GM19397 (cell line): ENCODE measurements around the gene SPDEF.

Source experiments
- ATAC-seq: cut with Tn5 transposase; IDR thresholded peaks from one replicate; pipeline ENCODE4 v1.9.1; 2021; ENCODE audit warnings: mild to moderate bottlenecking, moderate library complexity; ENCODE audit not compliant: unreplicated experiment

Gene SPDEF

GRCh38 chr6:34583861-34584604 lies 27.9 kb upstream of the SPDEF start:
- ATAC-seq = no peak

DNA sequence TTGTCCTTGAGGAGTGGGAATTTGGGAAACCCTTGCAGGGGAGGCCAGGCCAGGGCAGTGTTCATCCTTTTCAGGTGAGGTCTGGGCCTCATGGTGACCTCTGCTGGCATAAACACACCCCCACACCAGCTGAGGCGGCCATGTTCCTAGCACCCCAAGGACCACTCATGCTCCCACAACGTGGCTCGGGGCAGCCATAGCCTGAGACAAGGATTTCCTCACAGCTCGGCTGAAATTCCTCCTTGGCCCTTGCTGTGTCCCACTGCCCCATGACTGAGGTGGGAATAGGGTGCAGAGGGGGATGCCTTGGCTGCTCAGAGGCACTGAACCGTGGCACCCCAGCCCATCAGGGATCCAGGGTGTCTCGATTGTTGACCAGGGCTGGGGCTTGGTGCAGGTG lies 27.3 kb upstream of the SPDEF start:
- no peak for ATAC-seq

- no peak for ATAC-seq
Observed at GRCh38 chr6:34581561-34581920, 25.4 kb upstream of the SPDEF start.

DNA sequence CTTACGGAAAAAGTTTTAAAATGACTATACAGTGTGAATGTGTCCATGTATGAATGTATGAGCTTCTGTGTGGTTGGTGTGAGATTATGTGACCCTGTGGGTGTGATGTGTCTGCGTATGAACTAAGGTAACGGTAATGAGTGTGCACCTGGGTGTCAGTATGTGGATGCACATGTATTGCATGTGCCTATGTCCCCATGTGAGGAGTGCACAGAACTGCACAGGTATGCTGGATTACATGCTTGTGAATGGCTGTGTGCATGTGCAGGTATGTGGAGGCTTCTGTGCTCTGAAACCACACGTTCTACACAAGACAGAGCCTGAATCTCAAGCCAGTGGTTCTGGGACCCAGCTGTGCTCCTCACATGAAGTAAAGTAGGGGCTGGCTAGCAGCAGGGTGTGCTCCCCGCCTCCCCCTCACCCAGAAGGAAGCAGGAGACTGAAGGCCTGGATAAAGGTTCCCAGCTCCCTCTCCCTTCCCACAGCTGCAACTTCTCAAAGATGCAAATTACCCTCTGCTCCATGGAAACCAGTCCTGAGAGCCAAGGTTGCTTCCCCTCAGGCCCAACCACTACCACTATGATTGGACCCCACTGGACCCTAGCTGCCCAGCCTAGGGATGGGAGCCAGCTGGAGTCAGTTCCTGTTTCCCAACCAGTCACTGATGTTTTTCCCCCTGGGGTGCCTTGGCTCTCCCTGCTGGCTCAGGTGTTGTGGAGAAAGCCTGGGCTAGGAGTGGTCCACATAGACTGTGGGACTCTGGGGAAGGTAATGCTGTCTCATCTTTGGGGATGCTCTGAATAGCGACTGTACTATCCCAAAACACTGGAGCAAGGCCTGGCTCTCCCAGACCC lies 24.8 kb upstream of the SPDEF start:
- ATAC-seq = no peak

GRCh38 chr6:34578445-34579262 lies 22.5 kb upstream of the SPDEF start:
- ATAC-seq = no peak

- no peak for ATAC-seq
Observed at GRCh38 chr6:34576286-34576955, 20.3 kb upstream of the SPDEF start.

DNA sequence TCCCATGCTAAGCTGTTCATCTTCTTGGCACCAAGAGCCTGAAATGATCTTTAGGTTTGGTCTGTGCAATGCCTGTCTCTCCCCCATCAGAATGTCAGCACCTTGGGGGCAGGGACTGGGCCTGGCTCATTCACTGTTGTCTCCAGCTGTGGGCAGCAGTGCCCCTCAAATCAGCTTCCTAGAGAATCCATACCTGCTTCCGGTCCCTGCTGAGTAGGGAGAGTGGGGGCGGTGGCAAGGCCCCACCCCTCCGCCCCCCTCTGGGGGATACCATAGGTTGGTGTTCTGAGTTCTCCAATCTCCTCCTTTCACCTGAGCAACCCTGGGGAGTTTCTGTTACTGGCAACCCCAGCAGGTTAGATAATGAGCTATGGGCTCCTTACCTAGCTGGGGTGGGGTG lies 19.2 kb upstream of the SPDEF start:
- no peak for ATAC-seq

DNA sequence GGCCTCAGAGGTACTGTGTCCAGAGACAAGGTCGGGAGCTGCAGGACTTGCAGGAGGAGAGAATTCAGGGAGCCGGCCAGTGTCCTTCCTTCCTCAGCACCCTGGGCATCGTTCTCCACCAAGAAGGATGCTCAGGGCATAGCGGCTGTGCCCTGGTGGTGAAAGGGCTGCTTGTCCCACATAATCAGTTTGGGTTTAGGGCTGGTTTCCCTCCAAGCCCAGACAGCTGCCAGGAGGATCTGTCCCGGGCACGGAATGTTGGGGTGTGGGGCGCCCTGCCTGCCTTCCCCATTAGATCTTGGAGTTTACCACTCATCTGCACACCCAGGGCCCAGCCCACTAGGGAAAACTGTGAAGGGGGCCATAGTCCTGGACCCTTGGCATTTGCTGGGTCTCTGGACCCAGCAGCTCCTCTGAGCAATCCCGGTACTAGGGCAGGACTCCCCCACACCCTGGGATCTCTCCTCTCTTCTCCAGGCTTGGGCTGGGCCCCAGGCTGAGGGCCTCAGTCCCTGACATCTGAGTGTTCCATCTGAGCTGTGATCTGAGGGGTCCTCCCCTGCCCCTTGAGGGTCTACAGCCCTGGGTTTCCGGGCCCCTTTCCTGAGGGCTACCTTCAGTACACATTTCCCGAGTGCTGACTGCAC lies 18.6 kb upstream of the SPDEF start:
- ATAC-seq = no peak

- no peak for ATAC-seq
Observed at GRCh38 chr6:34573567-34574183, 17.5 kb upstream of the SPDEF start.

DNA sequence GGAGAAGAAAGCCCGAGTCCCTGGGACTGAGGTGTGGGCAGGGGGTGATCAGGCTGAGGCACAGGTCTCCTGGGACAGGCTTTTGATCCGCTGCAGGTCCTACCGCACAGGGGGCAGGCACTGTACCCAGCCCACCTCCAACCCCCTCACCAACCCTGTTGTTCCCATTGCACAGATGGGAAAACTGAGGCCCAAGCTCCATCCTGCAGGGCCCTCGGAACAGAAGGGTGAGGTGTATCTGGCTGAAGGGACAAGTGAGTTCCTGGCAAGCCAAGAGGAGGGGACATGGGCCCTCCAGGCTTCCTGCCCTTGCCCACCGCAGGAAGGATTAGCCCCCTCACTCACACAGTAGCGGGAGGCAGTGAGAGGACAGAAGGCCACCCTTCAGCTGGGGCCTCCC lies 16.5 kb upstream of the SPDEF start:
- ATAC-seq = no peak

DNA sequence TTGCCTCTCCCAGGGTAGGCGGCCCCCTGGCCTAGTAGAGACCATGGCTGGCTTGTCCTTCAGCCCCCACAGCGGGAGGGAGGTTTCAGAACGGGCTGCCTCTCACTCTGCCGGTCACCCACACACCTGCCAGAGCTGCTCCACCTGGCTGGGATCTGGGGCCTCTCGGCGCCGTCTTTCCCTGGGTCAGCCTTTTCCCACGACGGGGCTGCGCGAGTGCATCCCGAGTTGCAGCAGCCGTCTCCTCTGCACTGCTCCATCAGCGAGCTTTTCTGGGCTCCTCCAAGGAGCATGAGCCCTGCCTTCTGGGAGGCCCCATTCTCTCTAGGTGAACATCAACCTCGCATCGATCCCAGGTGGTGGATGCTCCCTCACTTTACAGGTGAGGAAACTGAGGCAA lies 15.9 kb upstream of the SPDEF start:
- no peak for ATAC-seq

- no peak for ATAC-seq
Observed at GRCh38 chr6:34571388-34571787, 15.3 kb upstream of the SPDEF start.

GRCh38 chr6:34570066-34570833 lies 14.1 kb upstream of the SPDEF start:
- ATAC-seq = no peak

GRCh38 chr6:34569361-34569973 lies 13.3 kb upstream of the SPDEF start:
- ATAC-seq = no peak

DNA sequence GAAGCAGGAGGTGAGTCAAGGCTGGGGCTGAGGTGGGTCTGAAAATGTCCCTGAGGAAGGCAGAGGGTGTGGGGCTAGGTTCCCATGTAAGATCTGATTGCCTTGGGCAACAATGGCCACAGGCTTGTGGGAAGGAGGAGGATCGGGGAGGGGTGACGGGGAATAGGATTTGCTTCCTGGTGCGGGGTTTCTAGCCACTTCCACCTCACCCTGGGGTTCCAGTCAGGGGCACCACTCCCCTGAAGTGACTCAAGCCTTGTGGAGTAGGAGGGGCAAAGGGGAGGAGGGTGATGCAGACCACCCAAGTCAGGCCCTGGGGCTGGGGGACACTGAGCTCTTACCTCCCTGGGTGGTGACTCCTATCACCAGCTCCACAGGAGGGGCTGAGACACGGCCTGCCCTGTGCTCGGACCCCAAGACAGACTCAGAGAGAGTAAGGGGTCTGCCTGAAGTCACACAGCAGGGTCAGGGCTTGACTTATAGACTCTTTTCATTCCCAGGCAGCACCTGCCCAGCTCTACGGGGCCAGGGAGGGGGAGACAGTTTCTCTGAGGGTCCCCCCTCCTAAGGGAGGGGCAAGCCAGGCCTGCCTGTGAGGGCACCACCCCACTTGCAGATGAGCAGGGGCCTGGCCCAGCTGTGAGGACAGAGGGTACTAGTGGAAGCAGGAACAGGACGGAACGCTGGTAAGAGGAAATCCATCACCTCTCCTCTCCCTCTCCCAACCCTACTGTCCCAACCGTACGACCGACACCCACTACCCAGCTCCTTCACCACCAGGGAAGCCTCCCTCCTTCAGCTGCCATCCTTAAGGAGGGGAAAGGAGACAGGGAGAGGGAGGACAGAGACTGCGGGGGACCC lies 12.4 kb upstream of the SPDEF start:
- ATAC-seq = no peak

GRCh38 chr6:34566830-34567546 lies 10.9 kb upstream of the SPDEF start:
- no peak for ATAC-seq

DNA sequence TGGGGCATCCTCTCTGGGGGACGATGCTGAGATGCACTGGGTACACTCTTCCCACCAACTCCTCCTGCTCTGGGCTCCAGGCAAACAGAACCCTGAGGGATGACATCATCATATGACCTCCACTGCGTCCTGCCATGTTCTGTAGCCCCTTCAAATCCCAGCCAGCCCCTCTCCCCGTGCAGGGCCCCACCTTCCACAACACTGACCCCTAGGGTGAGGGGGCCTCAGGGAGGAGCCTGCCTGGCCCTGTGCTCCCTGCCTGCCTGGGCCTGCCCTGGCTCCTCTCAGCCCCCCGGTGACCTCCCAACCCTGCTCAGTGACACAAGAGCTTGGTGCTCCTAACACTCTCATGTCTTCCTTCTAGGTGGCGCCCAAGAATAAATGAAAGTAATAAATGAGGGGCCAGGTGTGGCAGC lies 9.6 kb upstream of the SPDEF start:
- no peak for ATAC-seq
